Measurements from ENCODE around the gene TBC1D3E.
"Not testable (repeated sequence)": the region's sequence is repeated elsewhere in the genome, so short reads cannot be mapped to it uniquely, and the experiment has no call there.

Gene TBC1D3E

GRCh38 chr17:38127651-38128050, at the start of gene TBC1D3E:
TBC1D3E (plus strand) TSS chr17:38127951; CDS start chr17:38129496, 1,545 bp downstream.
- not testable (repeated sequence) for DNase-seq (ENCODE audit: low spot score)

- not testable (repeated sequence) for DNase-seq (ENCODE audit: low spot score)
Observed at GRCh38 chr17:38087344-38087743, 40.4 kb upstream of the TBC1D3E start.

GRCh38 chr17:38088120-38088519, 39.6 kb upstream of the TBC1D3E start:
- DNase-seq (ENCODE audit: low spot score): not testable (repeated sequence)

GRCh38 chr17:38094059-38094694, 33.6 kb upstream of the TBC1D3E start:
- DNase-seq (ENCODE audit: low spot score): not testable (repeated sequence)

- DNase-seq (ENCODE audit: low spot score): not testable (repeated sequence)
Observed at GRCh38 chr17:38099262-38099661, 28.5 kb upstream of the TBC1D3E start.

GRCh38 chr17:38119829-38120228, 7.9 kb upstream of the TBC1D3E start:
- not testable (repeated sequence) for DNase-seq (ENCODE audit: low spot score)

- DNase-seq (ENCODE audit: low spot score): not testable (repeated sequence)
Observed at GRCh38 chr17:38134860-38135259, 7.1 kb downstream of the TBC1D3E start.
